Suprapubic skin (tissue), 4 donors: ENCODE measurements around the gene NKX3-2. TPM values are rescaled to one million over a fixed set of nuclear protein-coding genes. Genes with fewer than 3 reads are reported as not detected.

Source experiments
- DNase-seq, 2 donors: peaks; one replicate each; pipeline ENCODE4 v3.0.0-alpha.2; 2019; ENCODE audit warnings: low spot score in 2 of 2
- H3K27ac ChIP-seq: fragments of 200-600 bp; sonication (generic); one replicate; pipeline ENCODE4 v1.5.1; 2019
- H3K27me3 ChIP-seq: fragments of 200-600 bp; sonication (generic); one replicate; pipeline ENCODE4 v1.5.1; 2019
- H3K36me3 ChIP-seq: fragments of 200-600 bp; sonication (generic); one replicate; pipeline ENCODE4 v1.5.1; 2019
- H3K4me1 ChIP-seq: fragments of 200-600 bp; sonication (generic); one replicate; pipeline ENCODE4 v1.5.1; 2019
- H3K4me3 ChIP-seq: fragments of 200-600 bp; sonication (generic); one replicate; pipeline ENCODE4 v1.5.1; 2019; ENCODE audit warnings: mild to moderate bottlenecking
- H3K9me3 ChIP-seq: fragments of 200-600 bp; sonication (generic); one replicate; pipeline ENCODE4 v1.5.1; 2019
- CTCF ChIP-seq, 2 donors: fragments of 200-600 bp in 1 of 2; fragments of 450-650 bp in 1 of 2; sonication (generic) in 1 of 2; IDR thresholded peaks; one replicate each; pipeline ENCODE4 v1.5.1; 2016 to 2019; ENCODE audit warnings: antibody characterized with exemption in 2 of 2, mild to moderate bottlenecking in 1 of 2, moderate library complexity in 1 of 2
- EP300 ChIP-seq: sonication (generic); formaldehyde crosslinking; IDR thresholded peaks from one replicate; pipeline ENCODE4 v1.6.1; 2017; ENCODE audit warnings: antibody characterized with exemption
- POLR2A ChIP-seq, 2 donors: fragments of 450-650 bp; IDR thresholded peaks; one replicate each; pipeline ENCODE4 v1.6.1; 2017; ENCODE audit warnings: antibody characterized with exemption in 2 of 2, mild to moderate bottlenecking in 2 of 2, moderate library complexity in 2 of 2
- POLR2AphosphoS5 ChIP-seq, 3 donors: sonication (generic); formaldehyde crosslinking; IDR thresholded peaks; one replicate each; pipeline ENCODE4 v1.6.1; 2017; ENCODE audit warnings: antibody characterized with exemption in 3 of 3
- WGBS: methylation state at CpG from one replicate; pipeline ENCODE4 v1.1.5; 2018; 5-methylcytosine and 5-hydroxymethylcytosine counted together
- total RNA-seq, 4 donors: library from RNA; depleted of rRNA; stranded (reverse); fragments of >200 nt; gene quantifications; one replicate each; pipeline ENCODE4 v1.1.0, GENCODE V29; 2016

Gene NKX3-2
- total RNA-seq, 4 donors from 2014 or later = 0.24 to 0.26 TPM; not detected in 2

- Histone ChIP-seq H3K4me3 (no peak overlapping the region), H3K36me3 (no peaks in the 10 kb centered on the region), H3K9me3 (no peaks in the 10 kb centered on the region), H3K4me1 (no peaks in the 10 kb centered on the region), H3K27ac (no peak overlapping the region), H3K27me3 (peaks cover 4% of the 10 kb centered on the region)
- DNase-seq = no peak
- WGBS = 34% methylated on average over 2 of the region's 2 CpGs
- TF ChIP-seq POLR2AphosphoS5 (IDR thresholded peaks at IDR 0.05) (no peak), CTCF (IDR thresholded peaks at IDR 0.05) (no peak), POLR2A (IDR thresholded peaks at IDR 0.05) (no peak), EP300 (no peak)
These were observed 15.1 kb upstream of the NKX3-2 start for GRCh38 chr4:13559413-13559812.

- peaks cover 5% of the 10 kb centered on the region for H3K27me3 ChIP-seq
- no peak overlapping the region for H3K27ac ChIP-seq
- no peaks in the 10 kb centered on the region for H3K9me3 ChIP-seq
- no peak overlapping the region for H3K4me3 ChIP-seq
- H3K36me3 ChIP-seq = no peaks in the 10 kb centered on the region
- TF ChIP-seq POLR2A (IDR thresholded peaks at IDR 0.05) (no peak), CTCF (IDR thresholded peaks at IDR 0.05) (no peak), POLR2AphosphoS5 (IDR thresholded peaks at IDR 0.05) (no peak), EP300 (no peak)
- no peaks in the 10 kb centered on the region for H3K4me1 ChIP-seq
- WGBS = 56% methylated on average over 1 of the region's 1 CpG
- DNase-seq = no peak
These were observed 14.6 kb upstream of the NKX3-2 start for GRCh38 chr4:13558881-13559280.

GRCh38 chr4:13555325-13555724, 11.0 kb upstream of the NKX3-2 start:
- H3K9me3 ChIP-seq = no peaks in the 10 kb centered on the region
- no peak for DNase-seq
- no peak overlapping the region for H3K4me3 ChIP-seq
- H3K4me1 ChIP-seq = no peaks in the 10 kb centered on the region
- peaks cover 18% of the 10 kb centered on the region for H3K27me3 ChIP-seq
- 87% methylated on average over 2 of the region's 2 CpGs for WGBS
- no peak overlapping the region for H3K27ac ChIP-seq
- no peak for TF ChIP-seq POLR2AphosphoS5 (IDR thresholded peaks at IDR 0.05)
- no peak for TF ChIP-seq EP300
- no peak for TF ChIP-seq POLR2A (IDR thresholded peaks at IDR 0.05)
- TF ChIP-seq CTCF (IDR thresholded peaks at IDR 0.05) = no peak
- H3K36me3 ChIP-seq = no peaks in the 10 kb centered on the region

GRCh38 chr4:13553081-13553480, 8.8 kb upstream of the NKX3-2 start:
- peaks cover 7% of the 10 kb centered on the region for H3K4me1 ChIP-seq
- no peak for DNase-seq
- WGBS = 81% methylated on average over 1 of the region's 1 CpG
- peaks cover 41% of the 10 kb centered on the region for H3K27me3 ChIP-seq
- no peaks in the 10 kb centered on the region for H3K9me3 ChIP-seq
- H3K27ac ChIP-seq = no peak overlapping the region
- H3K4me3 ChIP-seq = no peak overlapping the region
- H3K36me3 ChIP-seq = no peaks in the 10 kb centered on the region
- TF ChIP-seq CTCF (IDR thresholded peaks at IDR 0.05) (no peak), EP300 (no peak), POLR2AphosphoS5 (IDR thresholded peaks at IDR 0.05) (no peak), POLR2A (IDR thresholded peaks at IDR 0.05) (no peak)

- whole genome bisulfite sequencing = 2% methylated on average over 19 of the region's 21 CpGs
- Histone ChIP-seq H3K4me1 (peaks cover 39% of the 10 kb centered on the region), H3K9me3 (no peaks in the 10 kb centered on the region), H3K4me3 (peak overlapping the region; percentile 18), H3K36me3 (no peaks in the 10 kb centered on the region), H3K27me3 (peaks cover 76% of the 10 kb centered on the region), H3K27ac (no peak overlapping the region)
- TF ChIP-seq POLR2AphosphoS5 (IDR thresholded peaks at IDR 0.05) (no peak), CTCF (IDR thresholded peaks at IDR 0.05) (peak; percentile 67 to 69), POLR2A (IDR thresholded peaks at IDR 0.05) (no peak), EP300 (no peak)
- no peak for DNase-seq
These were observed 4.8 kb upstream of the NKX3-2 start for GRCh38 chr4:13548984-13549546.
